Neural progenitor cell (in vitro differentiated cells): ENCODE measurements around the gene SWAP70.
"Not testable (repeated sequence)": the region's sequence is repeated elsewhere in the genome, so short reads cannot be mapped to it uniquely, and the experiment has no call there.

Experiments
- CTCF ChIP-seq: fragments of 200-600 bp; sonication (generic); IDR thresholded peaks from 2 replicates; pipeline ENCODE4 v1.5.1; 2017; ENCODE audit warnings: antibody characterized with exemption, mild to moderate bottlenecking
- EZH2 ChIP-seq: fragments of 200-600 bp; sonication (generic); IDR thresholded peaks from 2 replicates; pipeline ENCODE4 v1.6.1; 2017; ENCODE audit warnings: antibody characterized with exemption, mild to moderate bottlenecking, moderate library complexity
- EZH2phosphoT487 ChIP-seq: fragments of 200-600 bp; sonication (generic); IDR thresholded peaks from 2 replicates; pipeline ENCODE4 v1.6.1; 2017; ENCODE audit warnings: antibody characterized with exemption

GRCh38 chr11:9695228-9695627, 31.4 kb downstream of the SWAP70 start:
- TF ChIP-seq EZH2, CTCF, EZH2phosphoT487: not testable (repeated sequence)
